NCI-H774 (cell line): ENCODE measurements around the gene MYO1B.

Source experiments
- DNase-seq: peaks from one replicate; lab custom pipeline; 2025; lab: John Stamatoyannopoulos, UW

MYO1B gene

DNA sequence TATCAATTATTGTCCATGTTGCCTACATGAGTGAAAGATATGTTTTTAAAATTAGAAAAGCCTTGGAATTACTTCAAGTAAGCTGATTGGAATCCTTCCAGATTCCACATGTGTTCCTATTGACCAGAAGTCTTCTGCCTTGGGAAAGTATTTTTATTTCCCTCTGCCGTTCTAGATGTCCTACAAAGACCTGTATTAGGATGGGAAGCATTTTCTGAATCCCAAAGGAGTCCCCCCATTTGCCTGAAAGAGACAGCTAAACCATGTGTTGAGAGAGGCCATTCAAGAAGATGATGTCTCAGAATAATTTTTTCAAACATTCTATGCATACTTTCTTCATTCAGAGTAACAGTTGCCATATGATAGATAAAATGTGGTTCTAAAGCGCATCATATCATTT, 19.0 kb upstream of the MYO1B start:
- no peak for DNase-seq

GRCh38 chr2:191228333-191228732, 16.9 kb upstream of the MYO1B start:
- no peak for DNase-seq

- no peak for DNase-seq
Measured at GRCh38 chr2:191228861-191229260, 16.3 kb upstream of the MYO1B start.

- no peak for DNase-seq
Measured at GRCh38 chr2:191230174-191230573, 15.0 kb upstream of the MYO1B start.

DNA sequence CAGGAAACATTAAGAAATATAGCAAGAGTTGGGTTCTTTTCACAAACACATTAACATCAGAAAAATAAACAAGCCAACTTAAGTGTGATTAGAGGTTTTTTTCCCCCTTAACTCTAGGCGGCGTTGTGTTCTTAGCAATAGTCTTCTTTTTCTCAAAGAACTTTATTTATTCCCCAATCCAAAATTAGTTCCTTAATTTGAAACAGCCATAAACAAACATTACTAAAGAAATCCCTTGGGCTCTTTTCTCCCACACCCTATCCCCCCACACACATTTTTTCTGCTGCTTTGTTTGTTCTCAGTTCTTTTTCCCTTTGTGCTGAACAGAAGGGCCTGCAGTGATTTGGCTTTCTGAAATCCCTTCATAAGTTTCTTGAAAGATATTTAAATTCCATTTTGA, 13.2 kb upstream of the MYO1B start:
- DNase-seq: no peak

GRCh38 chr2:191233533-191233932, 11.7 kb upstream of the MYO1B start:
- no peak for DNase-seq

DNA sequence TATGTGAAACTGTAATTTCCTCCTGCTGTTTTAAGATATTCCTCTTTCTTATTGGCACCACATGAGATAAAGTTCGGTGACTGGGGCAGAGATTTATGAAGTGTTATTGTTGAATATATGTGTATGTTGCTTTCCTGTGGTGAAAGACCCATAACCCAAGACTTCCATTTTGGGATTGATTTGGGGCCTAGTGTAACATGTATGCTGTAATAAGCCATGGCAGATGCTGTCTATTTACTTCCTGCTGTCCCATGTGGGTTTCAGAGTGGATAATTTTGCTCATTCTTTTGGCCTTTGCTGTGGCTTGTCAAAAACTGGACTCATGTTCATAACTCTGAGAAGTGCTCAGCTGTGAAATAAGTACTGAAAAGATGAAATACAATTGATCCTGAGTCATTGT, 10.8 kb upstream of the MYO1B start:
- no peak for DNase-seq

- DNase-seq: no peak
Measured at GRCh38 chr2:191240871-191241270, 4.3 kb upstream of the MYO1B start.

DNA sequence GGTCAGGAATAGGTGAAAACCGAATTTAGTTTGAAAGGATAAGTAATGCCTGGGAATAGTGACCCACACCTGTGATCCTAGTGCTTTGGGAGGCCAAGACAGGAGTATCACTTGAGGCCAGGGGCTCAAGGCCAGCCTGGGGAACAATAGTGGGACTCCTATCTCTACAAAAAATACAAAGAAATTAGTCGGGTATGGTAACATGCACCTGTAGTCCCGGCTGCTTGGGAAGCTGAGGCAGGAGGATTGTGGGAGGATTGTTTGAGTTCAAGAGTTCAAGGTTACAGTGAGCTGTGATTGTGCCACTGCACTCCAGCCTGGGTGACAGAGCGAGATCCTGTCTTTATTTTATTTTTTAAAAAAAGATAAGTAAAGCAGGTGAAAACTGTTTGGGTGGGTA, 3.8 kb upstream of the MYO1B start:
- no peak for DNase-seq

GRCh38 chr2:191243154-191243553, 2.0 kb upstream of the MYO1B start:
- DNase-seq: no peak

DNA sequence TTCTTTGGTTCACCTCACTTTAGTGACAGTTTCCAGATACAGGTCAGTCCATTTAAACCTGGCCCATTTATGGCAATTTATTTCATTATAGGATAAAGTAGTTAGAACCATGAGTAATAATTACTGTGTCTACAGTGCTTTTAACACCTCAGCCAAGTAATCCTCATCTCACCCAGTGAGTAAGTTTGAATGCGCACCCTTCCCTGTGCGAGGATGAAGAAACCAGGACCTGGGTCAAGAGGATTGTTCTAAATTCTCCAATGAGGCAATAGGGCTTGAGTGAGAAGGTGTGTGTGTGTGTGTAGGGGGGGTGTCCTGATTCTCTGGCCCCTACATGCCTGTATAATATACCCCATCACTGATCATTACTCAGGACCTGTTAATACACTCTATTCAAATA, 854 bp upstream of the MYO1B start:
- no peak for DNase-seq

DNA sequence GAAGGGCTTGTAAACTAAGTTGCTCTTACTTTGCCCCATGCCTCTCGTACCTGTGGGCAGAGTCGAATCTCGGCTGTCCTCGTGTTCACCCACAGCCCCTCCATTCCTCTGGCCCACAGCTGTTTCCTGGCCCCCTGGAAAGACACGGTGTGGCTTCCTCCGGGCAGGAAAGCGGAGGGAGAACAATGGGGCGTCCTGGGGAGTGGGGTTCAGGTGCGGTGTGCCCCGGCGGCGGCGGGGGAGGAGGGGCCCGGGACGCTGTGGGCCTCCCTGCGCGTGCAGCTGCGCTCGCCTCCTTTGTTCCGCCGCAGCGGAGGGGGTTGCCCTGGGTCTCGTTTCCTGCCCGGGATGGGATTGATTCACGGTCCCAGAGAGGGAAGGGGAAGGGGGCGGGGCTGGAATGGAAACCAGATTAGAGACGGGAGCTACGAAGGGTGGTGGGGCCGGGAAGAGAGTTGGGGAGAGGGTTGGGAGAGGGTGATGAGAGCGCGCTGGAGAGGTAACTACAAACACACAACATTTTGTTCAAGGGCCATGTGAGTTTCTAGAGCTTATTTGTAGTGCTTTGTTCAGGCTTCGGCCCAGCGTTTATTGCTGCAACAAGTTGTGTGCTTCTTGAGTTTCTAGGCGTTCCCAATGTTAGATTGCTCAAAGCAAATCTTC, 796 bp downstream of the MYO1B start:
- DNase-seq: no peak

DNA sequence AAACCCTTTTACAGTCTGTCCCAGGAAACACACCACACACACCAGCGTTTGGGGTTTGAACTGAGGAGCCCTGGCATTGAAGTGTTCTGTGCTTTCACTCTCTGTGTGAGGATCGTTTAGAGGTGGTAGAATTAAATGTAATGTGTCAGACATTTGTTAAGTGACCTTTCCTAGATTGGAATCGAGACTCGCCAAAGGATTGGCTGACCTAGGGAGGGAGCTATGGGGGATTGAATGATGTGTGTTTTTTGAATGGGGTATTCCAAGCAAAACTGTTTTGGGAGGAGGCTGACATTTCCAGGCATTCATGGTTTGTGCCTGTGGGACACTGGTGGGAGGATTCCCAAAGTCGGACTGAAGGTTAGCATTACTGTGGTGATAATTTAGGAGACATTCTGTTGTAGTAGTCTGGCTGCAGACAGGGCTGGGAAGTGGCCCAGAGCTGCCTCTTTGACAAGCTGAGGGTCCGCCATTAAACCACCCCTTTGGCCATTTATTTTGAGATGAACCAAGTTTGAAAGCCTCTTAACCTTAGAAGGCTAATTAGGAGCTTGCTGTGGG, 1.7 kb downstream of the MYO1B start:
- no peak for DNase-seq

GRCh38 chr2:191247381-191248057, 2.3 kb downstream of the MYO1B start:
- DNase-seq: no peak

- no peak for DNase-seq
Measured at GRCh38 chr2:191249156-191249813, 4.1 kb downstream of the MYO1B start.

- no peak for DNase-seq
Measured at GRCh38 chr2:191250400-191250799, 5.2 kb downstream of the MYO1B start.

DNA sequence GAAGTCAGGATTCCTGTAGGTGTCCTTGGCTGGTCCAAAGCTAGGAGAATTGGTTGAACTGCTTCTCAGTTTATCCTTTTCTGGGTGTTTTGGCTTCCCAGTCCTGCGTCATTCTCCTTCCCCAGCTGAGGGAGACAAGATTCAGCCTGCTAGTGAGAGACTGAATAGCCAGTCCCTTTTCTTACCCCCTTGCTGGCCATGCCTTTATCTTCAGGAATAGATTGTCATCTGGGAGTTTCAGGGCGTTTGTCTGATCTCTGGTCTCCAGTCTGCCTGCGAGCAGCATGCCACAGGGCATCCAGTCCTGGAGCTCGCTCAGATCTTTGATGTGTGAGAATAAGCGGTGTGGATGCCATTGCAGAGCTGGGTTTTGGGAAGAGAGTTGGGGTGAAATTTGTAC, 5.8 kb downstream of the MYO1B start:
- DNase-seq: no peak

GRCh38 chr2:191252699-191253098, 7.5 kb downstream of the MYO1B start:
- no peak for DNase-seq

DNA sequence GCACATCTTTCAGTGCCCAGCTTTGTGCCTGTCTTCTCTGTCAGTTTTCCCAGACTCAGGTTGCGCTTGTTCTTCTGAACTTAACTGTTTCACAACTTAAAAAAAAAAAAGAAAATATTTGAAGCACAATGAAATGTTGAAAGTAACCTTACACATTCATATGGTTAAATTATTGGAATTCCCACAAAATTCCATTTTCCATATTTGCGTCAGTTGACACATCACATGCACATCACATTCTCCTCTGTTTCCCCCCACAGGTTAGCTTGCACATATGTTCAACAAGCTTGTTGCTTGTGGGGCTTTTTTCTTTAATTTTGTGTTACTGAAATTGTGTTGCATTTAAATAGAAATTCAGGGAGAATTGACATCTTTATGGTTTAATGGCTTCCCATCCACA, 8.3 kb downstream of the MYO1B start:
- DNase-seq: no peak

DNA sequence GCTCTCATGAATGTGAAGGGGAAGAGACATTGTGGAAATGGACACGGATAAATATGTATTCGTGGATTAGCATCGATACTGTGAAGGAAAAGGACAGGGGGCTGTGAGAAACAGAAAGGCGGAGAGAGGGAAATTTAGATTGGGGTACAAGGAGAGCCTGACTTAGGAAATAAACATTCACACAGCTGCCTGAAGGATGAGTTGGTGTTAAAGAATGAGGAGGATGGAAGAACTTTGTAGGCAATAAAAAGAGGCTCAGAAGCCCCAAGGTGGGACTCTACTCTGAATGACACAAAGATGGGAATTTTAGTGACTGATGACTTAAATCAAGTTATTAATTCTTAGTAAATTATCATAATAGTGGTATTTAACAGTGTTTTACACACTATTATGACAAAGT, 10.1 kb downstream of the MYO1B start:
- no peak for DNase-seq

DNA sequence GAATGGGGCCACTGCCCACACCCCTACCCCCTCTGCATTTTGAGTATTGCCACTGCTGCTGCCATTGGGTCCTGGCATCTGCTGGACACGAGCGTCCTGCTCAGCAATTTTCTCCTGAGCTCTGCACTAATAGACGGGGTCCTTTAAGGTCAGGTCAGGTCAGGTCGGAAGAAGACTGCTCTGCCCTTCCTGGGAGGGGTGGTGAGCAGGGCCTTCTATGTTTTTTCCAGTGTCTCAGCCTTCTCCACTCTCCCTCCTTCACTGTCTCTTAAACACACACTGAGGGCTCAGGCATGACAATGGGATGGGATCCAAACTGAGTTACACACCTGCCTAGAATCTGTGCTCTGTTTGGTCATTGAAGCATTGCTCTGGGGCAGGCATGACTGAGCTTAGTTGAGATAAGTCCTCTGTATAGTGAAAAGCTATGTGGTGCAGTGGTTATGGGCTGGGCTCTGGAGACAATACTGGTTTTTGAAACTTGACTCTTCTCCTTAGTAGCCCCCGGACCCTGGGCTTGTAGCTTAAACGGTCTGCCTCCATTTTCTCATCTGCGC, 10.6 kb downstream of the MYO1B start:
- DNase-seq: no peak

DNA sequence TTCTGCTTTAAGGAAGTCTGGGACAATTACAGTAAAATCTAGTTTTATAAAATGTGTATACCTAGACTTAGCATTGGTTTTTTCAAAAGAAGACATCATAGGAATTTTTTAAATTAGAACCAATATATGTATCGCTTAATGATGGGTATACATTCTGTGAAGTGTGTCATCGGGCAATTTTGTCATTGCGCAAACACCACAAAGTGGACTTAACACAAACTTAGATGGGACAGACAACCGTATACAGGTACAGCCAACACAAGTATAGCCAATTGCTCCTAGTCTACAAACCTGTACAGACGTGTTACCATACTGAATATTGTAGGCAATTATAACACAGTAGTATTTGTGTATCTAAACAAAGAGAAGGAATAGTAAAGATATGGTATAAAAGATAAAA, 12.7 kb downstream of the MYO1B start:
- DNase-seq: no peak

- no peak for DNase-seq
Measured at GRCh38 chr2:191258996-191259395, 13.8 kb downstream of the MYO1B start.
